Activated naive CD4-positive, alpha-beta T cell treated with anti-CD3 and anti-CD28 coated beads, Interleukin-2, amount 10 ng/mL, durations not matched to agents 7 days and 5 days (primary cell): ENCODE measurements around the gene LY6G5C.

Experiments
- CTCF ChIA-PET: fragments of 350-600 bp; sonication (Branson Sonifier 250); formaldehyde crosslinking; loops from one replicate; lab custom pipeline; 2021; ENCODE audit warnings: antibody characterized with exemption; lab: Charles Lee
- DNase-seq: peaks from one replicate; pipeline ENCODE4 v3.0.0-alpha.2; 2020
- H3K27ac Mint-ChIP-seq: one replicate; pipeline ENCODE4 v1.8.0; 2021; ENCODE audit warnings: mild to moderate bottlenecking, moderate library complexity, mixed read lengths
- H3K27me3 Mint-ChIP-seq: one replicate; pipeline ENCODE4 v1.8.0; 2021; ENCODE audit warnings: mild to moderate bottlenecking, mixed read lengths
- H3K36me3 Mint-ChIP-seq: one replicate; pipeline ENCODE4 v1.8.0; 2021; ENCODE audit warnings: mixed read lengths
- H3K4me1 Mint-ChIP-seq: one replicate; pipeline ENCODE4 v1.8.0; 2021; ENCODE audit warnings: mixed read lengths
- H3K4me3 Mint-ChIP-seq: one replicate; pipeline ENCODE4 v1.8.0; 2021; ENCODE audit warnings: mild to moderate bottlenecking, moderate library complexity, mixed read lengths
- H3K9me3 Mint-ChIP-seq: one replicate; pipeline ENCODE4 v1.8.0; 2021; ENCODE audit warnings: mixed read lengths

LY6G5C gene

GRCh38 chr6:31626952-31627351, 53.9 kb downstream of the LY6G5C start:
- DNase-seq, result no peak
- CTCF ChIA-PET, result interaction anchor here (0.6 to 1.2 kb wide), 4 partner anchors 9 to 86 kb away, joined by 3 read pairs; partner anchors contain the start of gene NCR3
- Mint-ChIP-seq H3K9me3 (no peaks in the 10 kb centered on the region), H3K27ac (no peak overlapping the region), H3K27me3 (no peaks in the 10 kb centered on the region), H3K36me3 (peaks cover 82% of the 10 kb centered on the region), H3K4me1 (peaks cover 23% of the 10 kb centered on the region), H3K4me3 (no peak overlapping the region)
